Measurements from ENCODE around the gene ZNF420. TPM values are rescaled to one million over a fixed set of nuclear protein-coding genes. Genes with fewer than 3 reads are reported as not detected.

Gene ZNF420
- total RNA-seq, 6 donors from 2014 or later, result 0.89 to 10.5 (median 7.6) TPM

GRCh38 chr19:37128821-37129177 is 50.6 kb downstream of the ZNF420 start:
- no peak overlapping the region for H3K4me3 ChIP-seq
- WGBS, 2 donors, result 91 to 93% methylated on average over 3 of the region's 3 CpGs
- peaks cover 6 to 37% (median 20%) of the 10 kb centered on the region in 4 donors for H3K36me3 ChIP-seq
- DNase-seq (no peak), ATAC-seq (ENCODE audit: low FRiP score in 2 of 2) (no peak)
- no peak overlapping the region for H3K27ac ChIP-seq
- no peak for TF ChIP-seq EP300 (IDR thresholded peaks at IDR 0.05)
- H3K9me3 ChIP-seq, result peaks cover 99 to 100% (median 100%) of the 10 kb centered on the region in 4 donors
- no peaks in the 10 kb centered on the region for H3K4me1 ChIP-seq
- no peaks in the 10 kb centered on the region for H3K27me3 ChIP-seq

- H3K9me3 ChIP-seq, result peaks cover 88 to 100% (median 95%) of the 10 kb centered on the region in 4 donors
- ATAC-seq (ENCODE audit: low FRiP score in 2 of 2), result no peak
- no peak overlapping the region for H3K27ac ChIP-seq
- no peak for DNase-seq
- WGBS, 2 donors, result 16 to 30% methylated on average over 1 of the region's 1 CpG
- no peak for TF ChIP-seq CTCF (IDR thresholded peaks at IDR 0.05)
- no peak for TF ChIP-seq EP300 (IDR thresholded peaks at IDR 0.05)
- TF ChIP-seq POLR2A (IDR thresholded peaks at IDR 0.05), result no peak
- TF ChIP-seq POLR2AphosphoS5 (IDR thresholded peaks at IDR 0.05), result no peak
- H3K27me3 ChIP-seq, result no peaks in the 10 kb centered on the region
- no peaks in the 10 kb centered on the region for H3K36me3 ChIP-seq
- H3K4me3 ChIP-seq, result no peak overlapping the region
- H3K4me1 ChIP-seq, result no peaks in the 10 kb centered on the region
These were observed 57.9 kb downstream of the ZNF420 start for GRCh38 chr19:37136111-37136510.

GRCh38 chr19:37148214-37148613 is 70.0 kb downstream of the ZNF420 start:
- TF ChIP-seq EP300 (IDR thresholded peaks at IDR 0.05), result no peak
- no peak for TF ChIP-seq POLR2A (IDR thresholded peaks at IDR 0.05)
- TF ChIP-seq POLR2AphosphoS5 (IDR thresholded peaks at IDR 0.05), result no peak
- TF ChIP-seq CTCF (IDR thresholded peaks at IDR 0.05), result no peak
- no peak overlapping the region for H3K27ac ChIP-seq
- ATAC-seq (ENCODE audit: low FRiP score in 2 of 2), result no peak
- H3K9me3 ChIP-seq, result peaks cover 75 to 96% (median 90%) of the 10 kb centered on the region in 4 donors
- H3K27me3 ChIP-seq, result no peaks in the 10 kb centered on the region
- peaks cover under 1 to 40% (median 14%) of the 10 kb centered on the region in 4 donors for H3K36me3 ChIP-seq
- no peak for DNase-seq
- WGBS, 2 donors, result 94 to 98% methylated on average over 3 of the region's 3 CpGs
- H3K4me1 ChIP-seq, result no peaks in the 10 kb centered on the region
- H3K4me3 ChIP-seq, result no peak overlapping the region

- Histone ChIP-seq H3K36me3 (peaks cover 13 to 94% (median 40%) of the 10 kb centered on the region in 4 donors), H3K27ac (no peak overlapping the region), H3K4me3 (no peak overlapping the region), H3K27me3 (no peaks in the 10 kb centered on the region), H3K9me3 (peaks cover 75 to 97% (median 95%) of the 10 kb centered on the region in 4 donors), H3K4me1 (no peaks in the 10 kb centered on the region)
- TF ChIP-seq CTCF (IDR thresholded peaks at IDR 0.05) (no peak), EP300 (IDR thresholded peaks at IDR 0.05) (no peak), POLR2AphosphoS5 (IDR thresholded peaks at IDR 0.05) (no peak), POLR2A (IDR thresholded peaks at IDR 0.05) (no peak)
- 87 to 100% methylated on average over 1 of the region's 1 CpG for WGBS, 2 donors
- DNase-seq, result no peak
- ATAC-seq (ENCODE audit: low FRiP score in 2 of 2), result no peak
These were observed 81.9 kb downstream of the ZNF420 start for GRCh38 chr19:37160153-37160552.

- Histone ChIP-seq H3K36me3 (peaks cover 7 to 95% (median 53%) of the 10 kb centered on the region in 4 donors), H3K4me1 (no peaks in the 10 kb centered on the region), H3K27me3 (no peaks in the 10 kb centered on the region), H3K27ac (no peak overlapping the region), H3K9me3 (peaks cover 41 to 86% (median 77%) of the 10 kb centered on the region in 4 donors), H3K4me3 (no peak overlapping the region)
- no peak for TF ChIP-seq CTCF (IDR thresholded peaks at IDR 0.05)
- 96 to 97% methylated on average over 1 of the region's 1 CpG for WGBS, 2 donors
- no peak for DNase-seq
- no peak for ATAC-seq (ENCODE audit: low FRiP score in 2 of 2)
These were observed 87.4 kb downstream of the ZNF420 start for GRCh38 chr19:37165635-37166034.

Data from upper lobe of left lung (tissue), 6 donors.